Measurements from ENCODE around the gene ZBTB16.

- TF ChIP-seq, protein P1, sequence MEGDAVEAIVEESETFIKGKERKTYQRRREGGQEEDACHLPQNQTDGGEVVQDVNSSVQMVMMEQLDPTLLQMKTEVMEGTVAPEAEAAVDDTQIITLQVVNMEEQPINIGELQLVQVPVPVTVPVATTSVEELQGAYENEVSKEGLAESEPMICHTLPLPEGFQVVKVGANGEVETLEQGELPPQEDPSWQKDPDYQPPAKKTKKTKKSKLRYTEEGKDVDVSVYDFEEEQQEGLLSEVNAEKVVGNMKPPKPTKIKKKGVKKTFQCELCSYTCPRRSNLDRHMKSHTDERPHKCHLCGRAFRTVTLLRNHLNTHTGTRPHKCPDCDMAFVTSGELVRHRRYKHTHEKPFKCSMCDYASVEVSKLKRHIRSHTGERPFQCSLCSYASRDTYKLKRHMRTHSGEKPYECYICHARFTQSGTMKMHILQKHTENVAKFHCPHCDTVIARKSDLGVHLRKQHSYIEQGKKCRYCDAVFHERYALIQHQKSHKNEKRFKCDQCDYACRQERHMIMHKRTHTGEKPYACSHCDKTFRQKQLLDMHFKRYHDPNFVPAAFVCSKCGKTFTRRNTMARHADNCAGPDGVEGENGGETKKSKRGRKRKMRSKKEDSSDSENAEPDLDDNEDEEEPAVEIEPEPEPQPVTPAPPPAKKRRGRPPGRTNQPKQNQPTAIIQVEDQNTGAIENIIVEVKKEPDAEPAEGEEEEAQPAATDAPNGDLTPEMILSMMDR (IDR thresholded peaks at IDR 0.05; ENCODE audit: poor library complexity, severe bottlenecking) = no peak
- TF ChIP-seq TAF1 (IDR thresholded peaks at IDR 0.05; ENCODE audit: low read depth) (no peak), EP300 (conservative IDR thresholded peaks at IDR 0.05; ENCODE audit: poor library complexity, severe bottlenecking) (no peak), POLR2AphosphoS5 (IDR thresholded peaks at IDR 0.05) (no peak), SMC3 (conservative IDR thresholded peaks at IDR 0.05; ENCODE audit: poor library complexity) (no peak), EZH2 (IDR thresholded peaks at IDR 0.05; ENCODE audit: borderline replicate concordance, insufficient read depth, low read length, poor library complexity, severe bottlenecking) (no peak)
- TF ChIP-seq, protein P2, sequence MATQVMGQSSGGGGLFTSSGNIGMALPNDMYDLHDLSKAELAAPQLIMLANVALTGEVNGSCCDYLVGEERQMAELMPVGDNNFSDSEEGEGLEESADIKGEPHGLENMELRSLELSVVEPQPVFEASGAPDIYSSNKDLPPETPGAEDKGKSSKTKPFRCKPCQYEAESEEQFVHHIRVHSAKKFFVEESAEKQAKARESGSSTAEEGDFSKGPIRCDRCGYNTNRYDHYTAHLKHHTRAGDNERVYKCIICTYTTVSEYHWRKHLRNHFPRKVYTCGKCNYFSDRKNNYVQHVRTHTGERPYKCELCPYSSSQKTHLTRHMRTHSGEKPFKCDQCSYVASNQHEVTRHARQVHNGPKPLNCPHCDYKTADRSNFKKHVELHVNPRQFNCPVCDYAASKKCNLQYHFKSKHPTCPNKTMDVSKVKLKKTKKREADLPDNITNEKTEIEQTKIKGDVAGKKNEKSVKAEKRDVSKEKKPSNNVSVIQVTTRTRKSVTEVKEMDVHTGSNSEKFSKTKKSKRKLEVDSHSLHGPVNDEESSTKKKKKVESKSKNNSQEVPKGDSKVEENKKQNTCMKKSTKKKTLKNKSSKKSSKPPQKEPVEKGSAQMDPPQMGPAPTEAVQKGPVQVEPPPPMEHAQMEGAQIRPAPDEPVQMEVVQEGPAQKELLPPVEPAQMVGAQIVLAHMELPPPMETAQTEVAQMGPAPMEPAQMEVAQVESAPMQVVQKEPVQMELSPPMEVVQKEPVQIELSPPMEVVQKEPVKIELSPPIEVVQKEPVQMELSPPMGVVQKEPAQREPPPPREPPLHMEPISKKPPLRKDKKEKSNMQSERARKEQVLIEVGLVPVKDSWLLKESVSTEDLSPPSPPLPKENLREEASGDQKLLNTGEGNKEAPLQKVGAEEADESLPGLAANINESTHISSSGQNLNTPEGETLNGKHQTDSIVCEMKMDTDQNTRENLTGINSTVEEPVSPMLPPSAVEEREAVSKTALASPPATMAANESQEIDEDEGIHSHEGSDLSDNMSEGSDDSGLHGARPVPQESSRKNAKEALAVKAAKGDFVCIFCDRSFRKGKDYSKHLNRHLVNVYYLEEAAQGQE (IDR thresholded peaks at IDR 0.05; ENCODE audit: borderline replicate concordance) = no peak
These were observed 5.6 kb downstream of the ZBTB16 start for GRCh38 chr11:114065094-114065493.
